HEK293 (cell line): ENCODE measurements around the gene ZNF556.

ENCODE experiments used
- OSR2 ChIP-seq: fragments of 450-650 bp; formaldehyde crosslinking; IDR thresholded peaks from 2 replicates; pipeline ENCODE4 v1.5.1; 2016; ENCODE audit warnings: missing biosample characterization, missing genetic modification characterization
- REPIN1 ChIP-seq: fragments of 450-650 bp; formaldehyde crosslinking; IDR thresholded peaks from 2 replicates; pipeline ENCODE4 v1.5.1; 2017; ENCODE audit warnings: missing biosample characterization, missing genetic modification characterization, low read depth
- TCF7L2 ChIP-seq: IDR thresholded peaks from 2 replicates; pipeline ENCODE4 v1.6.1; 2011; ENCODE audit warnings: low read depth, mild to moderate bottlenecking, inconsistent platforms, low read length, moderate library complexity, borderline replicate concordance
- ZNF114 ChIP-seq: fragments of 450-650 bp; formaldehyde crosslinking; IDR thresholded peaks from 2 replicates; pipeline ENCODE4 v1.5.0; 2017; ENCODE audit warnings: missing biosample characterization, missing genetic modification characterization
- ZNF155 ChIP-seq: fragments of 450-650 bp; formaldehyde crosslinking; IDR thresholded peaks from 2 replicates; pipeline ENCODE4 v1.5.1; 2016; ENCODE audit warnings: missing biosample characterization, missing genetic modification characterization
- ZNF292 ChIP-seq: fragments of 450-650 bp; formaldehyde crosslinking; IDR thresholded peaks from 2 replicates; pipeline ENCODE4 v1.5.1; 2016; ENCODE audit warnings: low read depth, missing biosample characterization, missing genetic modification characterization, borderline replicate concordance
- ZNF302 ChIP-seq: fragments of 450-650 bp; formaldehyde crosslinking; IDR thresholded peaks from 2 replicates; pipeline ENCODE4 v1.5.1; 2016; ENCODE audit warnings: missing biosample characterization, missing genetic modification characterization, low read depth
- ZNF768 ChIP-seq: fragments of 450-650 bp; formaldehyde crosslinking; IDR thresholded peaks from 2 replicates; pipeline ENCODE4 v1.5.1; 2018; ENCODE audit warnings: missing biosample characterization, mild to moderate bottlenecking, missing genetic modification characterization
- ZNF785 ChIP-seq: fragments of 450-650 bp; formaldehyde crosslinking; IDR thresholded peaks from 2 replicates; pipeline ENCODE4 v1.5.1; 2016; ENCODE audit warnings: missing biosample characterization, missing genetic modification characterization
- TF ChIP-seq, protein P1 (sequence below): fragments of 450-650 bp; formaldehyde crosslinking; IDR thresholded peaks from 2 replicates; pipeline ENCODE4 v1.5.1; 2016; ENCODE audit warnings: missing biosample characterization, missing genetic modification characterization
- TF ChIP-seq, protein P2 (sequence below): fragments of 450-650 bp; formaldehyde crosslinking; IDR thresholded peaks from 2 replicates; pipeline ENCODE4 v1.5.1; 2016; ENCODE audit warnings: missing biosample characterization, missing genetic modification characterization, low read depth

GRCh38 chr19:2869618-2870017, 2.5 kb downstream of the ZNF556 start:
- TF ChIP-seq, protein P1, sequence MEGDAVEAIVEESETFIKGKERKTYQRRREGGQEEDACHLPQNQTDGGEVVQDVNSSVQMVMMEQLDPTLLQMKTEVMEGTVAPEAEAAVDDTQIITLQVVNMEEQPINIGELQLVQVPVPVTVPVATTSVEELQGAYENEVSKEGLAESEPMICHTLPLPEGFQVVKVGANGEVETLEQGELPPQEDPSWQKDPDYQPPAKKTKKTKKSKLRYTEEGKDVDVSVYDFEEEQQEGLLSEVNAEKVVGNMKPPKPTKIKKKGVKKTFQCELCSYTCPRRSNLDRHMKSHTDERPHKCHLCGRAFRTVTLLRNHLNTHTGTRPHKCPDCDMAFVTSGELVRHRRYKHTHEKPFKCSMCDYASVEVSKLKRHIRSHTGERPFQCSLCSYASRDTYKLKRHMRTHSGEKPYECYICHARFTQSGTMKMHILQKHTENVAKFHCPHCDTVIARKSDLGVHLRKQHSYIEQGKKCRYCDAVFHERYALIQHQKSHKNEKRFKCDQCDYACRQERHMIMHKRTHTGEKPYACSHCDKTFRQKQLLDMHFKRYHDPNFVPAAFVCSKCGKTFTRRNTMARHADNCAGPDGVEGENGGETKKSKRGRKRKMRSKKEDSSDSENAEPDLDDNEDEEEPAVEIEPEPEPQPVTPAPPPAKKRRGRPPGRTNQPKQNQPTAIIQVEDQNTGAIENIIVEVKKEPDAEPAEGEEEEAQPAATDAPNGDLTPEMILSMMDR = no peak
- TF ChIP-seq ZNF155 (tag by site-specific recombination) (no peak), TCF7L2 (no peak), REPIN1 (tag by site-specific recombination) (no peak), ZNF768 (no peak), ZNF302 (no peak), ZNF785 (tag by site-specific recombination) (no peak), ZNF292 (tag by site-specific recombination) (no peak), OSR2 (tag by site-specific recombination) (no peak), ZNF114 (tag by site-specific recombination) (no peak)
- TF ChIP-seq, protein P2, sequence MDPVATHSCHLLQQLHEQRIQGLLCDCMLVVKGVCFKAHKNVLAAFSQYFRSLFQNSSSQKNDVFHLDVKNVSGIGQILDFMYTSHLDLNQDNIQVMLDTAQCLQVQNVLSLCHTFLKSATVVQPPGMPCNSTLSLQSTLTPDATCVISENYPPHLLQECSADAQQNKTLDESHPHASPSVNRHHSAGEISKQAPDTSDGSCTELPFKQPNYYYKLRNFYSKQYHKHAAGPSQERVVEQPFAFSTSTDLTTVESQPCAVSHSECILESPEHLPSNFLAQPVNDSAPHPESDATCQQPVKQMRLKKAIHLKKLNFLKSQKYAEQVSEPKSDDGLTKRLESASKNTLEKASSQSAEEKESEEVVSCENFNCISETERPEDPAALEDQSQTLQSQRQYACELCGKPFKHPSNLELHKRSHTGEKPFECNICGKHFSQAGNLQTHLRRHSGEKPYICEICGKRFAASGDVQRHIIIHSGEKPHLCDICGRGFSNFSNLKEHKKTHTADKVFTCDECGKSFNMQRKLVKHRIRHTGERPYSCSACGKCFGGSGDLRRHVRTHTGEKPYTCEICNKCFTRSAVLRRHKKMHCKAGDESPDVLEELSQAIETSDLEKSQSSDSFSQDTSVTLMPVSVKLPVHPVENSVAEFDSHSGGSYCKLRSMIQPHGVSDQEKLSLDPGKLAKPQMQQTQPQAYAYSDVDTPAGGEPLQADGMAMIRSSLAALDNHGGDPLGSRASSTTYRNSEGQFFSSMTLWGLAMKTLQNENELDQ (tag by site-specific recombination) = no peak
